ENCODE results near the gene GTF2A1L.
"Not testable (repeated sequence)": the region's sequence is repeated elsewhere in the genome, so short reads cannot be mapped to it uniquely, and the experiment has no call there.

The GTF2A1L gene

GRCh38 chr2:48617618-48618017 is at the start of gene GTF2A1L:
Gene GTF2A1L (plus strand): TSS chr2:48617856. CDS start chr2:48617875, 19 bp downstream.
- DNase-seq (ENCODE audit: low spot score): no peak

- DNase-seq (ENCODE audit: low spot score): no peak
These were observed 49.1 kb upstream of the GTF2A1L start for GRCh38 chr2:48568547-48568946.

GRCh38 chr2:48569433-48569832 is 48.2 kb upstream of the GTF2A1L start:
- no peak for DNase-seq (ENCODE audit: low spot score)

- DNase-seq (ENCODE audit: low spot score): no peak
These were observed 44.8 kb upstream of the GTF2A1L start for GRCh38 chr2:48572816-48573215.

- DNase-seq (ENCODE audit: low spot score): no peak
These were observed 43.0 kb upstream of the GTF2A1L start for GRCh38 chr2:48574353-48575287.

GRCh38 chr2:48578313-48578712 is 39.3 kb upstream of the GTF2A1L start:
- no peak for DNase-seq (ENCODE audit: low spot score)

- no peak for DNase-seq (ENCODE audit: low spot score)
These were observed 33.7 kb upstream of the GTF2A1L start for GRCh38 chr2:48583961-48584360.

- no peak for DNase-seq (ENCODE audit: low spot score)
These were observed 33.1 kb upstream of the GTF2A1L start for GRCh38 chr2:48584551-48584950.

GRCh38 chr2:48586433-48586832 is 31.2 kb upstream of the GTF2A1L start:
- no peak for DNase-seq (ENCODE audit: low spot score)

GRCh38 chr2:48587560-48587959 is 30.1 kb upstream of the GTF2A1L start:
- DNase-seq (ENCODE audit: low spot score): no peak

GRCh38 chr2:48587961-48588360 is 29.7 kb upstream of the GTF2A1L start:
- no peak for DNase-seq (ENCODE audit: low spot score)

GRCh38 chr2:48588745-48589144 is 28.9 kb upstream of the GTF2A1L start:
- DNase-seq (ENCODE audit: low spot score): no peak

- DNase-seq (ENCODE audit: low spot score): peak; percentile 49
These were observed 28.4 kb upstream of the GTF2A1L start for GRCh38 chr2:48589170-48589767.

- no peak for DNase-seq (ENCODE audit: low spot score)
These were observed 27.6 kb upstream of the GTF2A1L start for GRCh38 chr2:48590017-48590416.

GRCh38 chr2:48592067-48592466 is 25.6 kb upstream of the GTF2A1L start:
- no peak for DNase-seq (ENCODE audit: low spot score)

- not testable (repeated sequence) for DNase-seq (ENCODE audit: low spot score)
These were observed 20.9 kb upstream of the GTF2A1L start for GRCh38 chr2:48596751-48597150.

GRCh38 chr2:48597492-48597891 is 20.2 kb upstream of the GTF2A1L start:
- DNase-seq (ENCODE audit: low spot score): no peak

GRCh38 chr2:48600204-48600813 is 17.3 kb upstream of the GTF2A1L start:
- peak; percentile 47 for DNase-seq (ENCODE audit: low spot score)

GRCh38 chr2:48600917-48601316 is 16.7 kb upstream of the GTF2A1L start:
- no peak for DNase-seq (ENCODE audit: low spot score)

GRCh38 chr2:48601349-48601748 is 16.3 kb upstream of the GTF2A1L start:
- DNase-seq (ENCODE audit: low spot score): no peak

GRCh38 chr2:48605482-48606175 is 12.0 kb upstream of the GTF2A1L start:
- DNase-seq (ENCODE audit: low spot score): no peak

GRCh38 chr2:48607307-48608014 is 10.2 kb upstream of the GTF2A1L start:
- DNase-seq (ENCODE audit: low spot score): no peak

All from kidney capillary endothelial cell (primary cell).